GM13977 (cell line): ENCODE data around the gene TPRG1.

Source experiments
- DNase-seq: peaks from one replicate; pipeline ENCODE4 v3.0.0; 2012; ENCODE audit warnings: low spot score
- in situ Hi-C: fragments of 300-500 bp; cut with MboI; formaldehyde crosslinking; loops from one replicate; pipeline ENCODE4 v1.12.0; 2022; ENCODE audit warnings: low sequenced_read_pairs, low pct_unique_long_range_greater_than_20kb, mixed read lengths, inconsistent platforms; ENCODE audit not compliant: unreplicated experiment
- TF ChIP-seq, protein P1 (sequence below): IDR thresholded peaks from 2 replicates; pipeline ENCODE4 v1.5.1; 2012; ENCODE audit warnings: mild to moderate bottlenecking, control low read depth; ENCODE audit not compliant: insufficient read depth; ENCODE audit errors: extremely low read depth, missing control alignments

Gene TPRG1, protein sequence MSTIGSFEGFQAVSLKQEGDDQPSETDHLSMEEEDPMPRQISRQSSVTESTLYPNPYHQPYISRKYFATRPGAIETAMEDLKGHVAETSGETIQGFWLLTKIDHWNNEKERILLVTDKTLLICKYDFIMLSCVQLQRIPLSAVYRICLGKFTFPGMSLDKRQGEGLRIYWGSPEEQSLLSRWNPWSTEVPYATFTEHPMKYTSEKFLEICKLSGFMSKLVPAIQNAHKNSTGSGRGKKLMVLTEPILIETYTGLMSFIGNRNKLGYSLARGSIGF

DNA sequence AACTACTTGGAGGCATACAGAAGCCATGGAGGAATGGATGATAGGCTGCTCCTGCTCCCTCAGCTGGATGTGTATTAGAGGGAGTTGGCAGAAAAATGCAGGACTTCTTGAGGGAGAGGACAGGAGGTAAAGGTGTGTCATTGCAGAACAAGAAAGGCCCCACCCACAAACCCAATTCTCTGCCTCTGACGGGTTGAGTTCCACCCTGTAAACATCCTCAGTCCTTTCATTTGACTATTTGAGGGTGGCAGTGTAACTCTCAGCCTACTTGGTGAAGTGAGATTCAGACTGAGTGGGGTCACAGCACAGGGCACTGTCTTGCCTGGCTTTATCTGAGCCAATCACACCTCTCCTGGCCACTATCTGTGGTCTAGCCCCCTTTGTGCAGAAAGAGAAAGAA, at the start of gene TPRG1:
Gene TPRG1, plus strand, starts transcription at position 265 of the 400 bp plus-strand sequence. CDS start 35,414 bp downstream, outside the sequence.
- TF ChIP-seq, protein P1, sequence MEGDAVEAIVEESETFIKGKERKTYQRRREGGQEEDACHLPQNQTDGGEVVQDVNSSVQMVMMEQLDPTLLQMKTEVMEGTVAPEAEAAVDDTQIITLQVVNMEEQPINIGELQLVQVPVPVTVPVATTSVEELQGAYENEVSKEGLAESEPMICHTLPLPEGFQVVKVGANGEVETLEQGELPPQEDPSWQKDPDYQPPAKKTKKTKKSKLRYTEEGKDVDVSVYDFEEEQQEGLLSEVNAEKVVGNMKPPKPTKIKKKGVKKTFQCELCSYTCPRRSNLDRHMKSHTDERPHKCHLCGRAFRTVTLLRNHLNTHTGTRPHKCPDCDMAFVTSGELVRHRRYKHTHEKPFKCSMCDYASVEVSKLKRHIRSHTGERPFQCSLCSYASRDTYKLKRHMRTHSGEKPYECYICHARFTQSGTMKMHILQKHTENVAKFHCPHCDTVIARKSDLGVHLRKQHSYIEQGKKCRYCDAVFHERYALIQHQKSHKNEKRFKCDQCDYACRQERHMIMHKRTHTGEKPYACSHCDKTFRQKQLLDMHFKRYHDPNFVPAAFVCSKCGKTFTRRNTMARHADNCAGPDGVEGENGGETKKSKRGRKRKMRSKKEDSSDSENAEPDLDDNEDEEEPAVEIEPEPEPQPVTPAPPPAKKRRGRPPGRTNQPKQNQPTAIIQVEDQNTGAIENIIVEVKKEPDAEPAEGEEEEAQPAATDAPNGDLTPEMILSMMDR, result no peak
- in situ Hi-C loops, result no loop called here
- DNase-seq, result no peak

DNA sequence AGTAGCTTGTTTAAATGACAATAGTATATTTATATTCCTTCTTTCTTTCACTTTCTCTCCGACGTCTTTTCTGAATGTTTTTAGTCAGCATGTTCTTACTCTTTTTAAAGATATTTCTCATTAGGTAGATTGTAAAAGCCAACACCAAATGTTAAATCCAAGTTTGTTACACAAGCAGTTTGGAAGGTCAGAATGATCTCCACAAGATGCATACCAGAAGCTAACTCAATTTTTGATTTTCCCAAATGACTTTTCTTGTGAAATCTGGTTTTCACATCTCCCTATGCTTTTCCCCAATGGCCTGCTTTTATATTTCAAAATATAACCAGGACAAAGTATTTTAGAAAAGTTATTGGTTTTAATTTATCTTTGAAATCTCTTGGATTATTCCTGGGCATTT, 49.7 kb upstream of the TPRG1 start:
- DNase-seq, result no peak
- TF ChIP-seq, protein P1, result no peak

DNA sequence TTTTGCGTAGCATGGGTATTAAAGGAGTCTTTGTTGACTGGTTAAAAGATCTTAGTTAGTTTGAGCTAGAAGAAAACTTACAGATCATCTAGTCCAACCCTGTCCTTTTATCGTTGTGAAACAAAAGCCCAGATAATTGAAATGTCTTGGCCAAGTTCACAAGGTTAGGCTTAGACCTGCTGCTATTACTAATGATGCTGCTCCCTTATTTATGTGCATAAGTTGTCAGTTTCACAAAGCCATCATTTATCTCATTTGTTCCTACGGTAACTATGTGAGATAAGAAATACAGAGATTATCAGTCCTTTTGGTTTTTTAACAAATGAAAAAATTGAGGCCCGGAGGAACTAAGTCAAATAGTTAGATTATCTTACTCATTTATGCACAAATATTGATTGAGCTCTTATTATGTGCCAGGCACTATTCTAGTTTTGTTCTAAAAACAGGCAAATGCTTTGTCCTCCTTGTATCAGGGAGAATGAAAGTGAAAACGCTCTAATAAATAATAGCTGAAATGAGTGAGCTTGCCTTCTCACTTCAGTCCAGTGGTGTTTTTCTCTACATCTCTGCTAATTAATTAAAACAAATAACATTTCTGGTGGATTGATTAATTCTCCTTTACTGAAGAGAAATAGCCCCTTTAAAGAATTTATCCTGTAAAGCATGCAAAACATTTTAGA, 49.1 kb upstream of the TPRG1 start:
- in situ Hi-C loops, result no loop called here
- no peak for DNase-seq

More for the DNA sequence above, 49.7 kb upstream of the TPRG1 start:
- in situ Hi-C loops, result no loop called here

DNA sequence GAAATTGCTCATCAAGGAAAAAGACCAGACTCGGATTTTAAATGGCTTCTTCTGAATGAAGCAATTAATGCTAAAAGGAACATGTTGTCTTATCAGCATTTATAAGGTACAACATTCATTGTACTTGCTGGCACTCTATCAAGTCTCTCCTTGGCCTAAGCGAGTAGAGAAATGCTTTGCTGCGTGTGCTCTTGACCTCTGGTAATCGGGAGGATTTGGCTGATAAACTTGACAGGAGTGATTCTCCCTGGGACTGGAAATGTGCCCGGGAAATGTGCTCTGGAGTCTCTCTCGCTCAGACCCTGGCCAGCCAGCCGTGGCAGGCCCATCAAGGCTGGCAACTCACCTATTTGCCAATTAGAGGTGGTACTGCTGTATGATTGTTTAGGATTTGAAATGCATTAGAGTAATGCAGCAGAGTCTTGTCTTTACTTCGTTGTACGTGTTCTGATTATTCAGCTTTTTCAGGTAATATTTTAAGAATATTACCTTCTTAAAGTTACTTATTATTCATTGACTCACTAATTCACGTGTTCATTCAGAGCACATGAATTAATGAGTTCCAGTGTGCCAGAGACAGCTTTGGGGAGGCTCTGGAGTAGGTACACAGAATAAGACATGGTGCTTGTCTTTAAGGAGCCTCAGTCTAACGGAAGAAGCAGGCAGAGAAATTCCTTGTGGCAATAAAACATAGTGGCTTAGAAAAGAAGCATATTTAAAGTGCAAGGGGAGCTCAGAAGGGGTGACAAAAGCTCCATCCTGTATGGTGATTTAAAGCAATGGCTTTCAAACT, 48.0 kb upstream of the TPRG1 start:
- in situ Hi-C loops, result no loop called here
- TF ChIP-seq, protein P1, result no peak
- DNase-seq, result no peak

More for the DNA sequence above, 49.1 kb upstream of the TPRG1 start:
- TF ChIP-seq, protein P1, result no peak

DNA sequence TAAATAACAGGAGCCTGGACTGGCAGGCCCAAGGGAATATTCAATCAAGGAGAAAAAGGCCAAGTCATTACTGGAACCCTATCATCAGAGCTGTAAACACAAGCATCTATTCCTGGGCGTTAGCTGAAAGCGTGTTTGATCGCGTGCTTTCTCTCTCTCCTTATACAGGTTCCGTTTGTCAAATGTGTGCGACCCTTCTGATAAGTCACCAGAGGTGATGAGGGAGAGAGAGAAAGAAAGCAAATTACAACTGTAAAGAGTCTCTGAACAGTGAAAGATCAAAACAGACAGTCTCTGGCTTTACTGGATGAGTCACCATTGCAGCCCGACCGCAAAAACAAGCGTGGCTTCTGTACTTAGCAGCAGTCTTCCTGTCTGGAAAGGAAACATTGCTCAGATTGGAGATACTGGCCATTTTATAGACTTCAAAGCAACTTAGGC, 39.5 kb upstream of the TPRG1 start:
- peak; percentile 35 for DNase-seq
- in situ Hi-C loops, result loop anchor here (25.0 kb wide), 1 partner anchor 1395 kb away; the partner anchor contains the start of gene BCL6

DNA sequence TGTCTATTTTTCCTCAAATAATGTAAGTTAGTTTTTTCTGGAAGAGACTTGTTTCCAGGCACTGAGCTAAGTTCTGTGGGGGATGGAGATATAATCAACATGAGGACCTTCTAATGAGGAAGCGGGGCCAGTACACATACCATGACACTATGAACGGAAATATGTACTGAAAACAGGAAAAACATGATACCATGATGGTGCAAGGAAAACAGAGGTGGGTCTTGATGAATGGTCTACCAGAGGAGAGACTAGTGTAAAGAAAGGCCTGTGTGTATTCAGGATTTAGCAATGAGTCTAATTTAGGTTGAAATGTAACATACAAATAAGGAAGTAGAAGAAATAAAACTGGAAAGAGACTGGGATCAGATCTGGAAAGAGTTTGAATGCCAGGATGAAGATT, 38.9 kb upstream of the TPRG1 start:
- in situ Hi-C loops, result loop anchor here (25.0 kb wide), 1 partner anchor 1396 kb away; the partner anchor contains the start of gene BCL6
- TF ChIP-seq, protein P1, result no peak
- DNase-seq, result no peak

More for the DNA sequence above, 39.5 kb upstream of the TPRG1 start:
- TF ChIP-seq, protein P1, result no peak
